ENCODE measurements around the gene SHROOM3. TPM values are rescaled to one million over a fixed set of nuclear protein-coding genes. Genes with fewer than 3 reads are reported as not detected.

The SHROOM3 gene
- total and polyA plus RNA-seq, 8 donors, result 6.1 to 212 (median 77.6) TPM

GRCh38 chr4:76426272-76426671, 8.8 kb upstream of the SHROOM3 start:
- intact Hi-C loops (cut with DNase I; ENCODE audit: low total_unique reads), result no loop called here
- H3K9me3 ChIP-seq, result no peaks in the 10 kb centered on the region
- TF ChIP-seq, protein P1, sequence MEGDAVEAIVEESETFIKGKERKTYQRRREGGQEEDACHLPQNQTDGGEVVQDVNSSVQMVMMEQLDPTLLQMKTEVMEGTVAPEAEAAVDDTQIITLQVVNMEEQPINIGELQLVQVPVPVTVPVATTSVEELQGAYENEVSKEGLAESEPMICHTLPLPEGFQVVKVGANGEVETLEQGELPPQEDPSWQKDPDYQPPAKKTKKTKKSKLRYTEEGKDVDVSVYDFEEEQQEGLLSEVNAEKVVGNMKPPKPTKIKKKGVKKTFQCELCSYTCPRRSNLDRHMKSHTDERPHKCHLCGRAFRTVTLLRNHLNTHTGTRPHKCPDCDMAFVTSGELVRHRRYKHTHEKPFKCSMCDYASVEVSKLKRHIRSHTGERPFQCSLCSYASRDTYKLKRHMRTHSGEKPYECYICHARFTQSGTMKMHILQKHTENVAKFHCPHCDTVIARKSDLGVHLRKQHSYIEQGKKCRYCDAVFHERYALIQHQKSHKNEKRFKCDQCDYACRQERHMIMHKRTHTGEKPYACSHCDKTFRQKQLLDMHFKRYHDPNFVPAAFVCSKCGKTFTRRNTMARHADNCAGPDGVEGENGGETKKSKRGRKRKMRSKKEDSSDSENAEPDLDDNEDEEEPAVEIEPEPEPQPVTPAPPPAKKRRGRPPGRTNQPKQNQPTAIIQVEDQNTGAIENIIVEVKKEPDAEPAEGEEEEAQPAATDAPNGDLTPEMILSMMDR (IDR thresholded peaks at IDR 0.05), result no peak
- TF ChIP-seq POLR2A (IDR thresholded peaks at IDR 0.05) (no peak), POLR2AphosphoS5 (IDR thresholded peaks at IDR 0.05) (no peak), EP300 (IDR thresholded peaks at IDR 0.05) (no peak)
- 49 to 63% (median 58%) methylated on average over 2 of the region's 2 CpGs for WGBS, 5 donors
- H3K4me3 ChIP-seq, result no peak overlapping the region
- no peaks in the 10 kb centered on the region for H3K36me3 ChIP-seq
- peaks cover 0 to 2% (median under 1%) of the 10 kb centered on the region in 3 donors for H3K27me3 ChIP-seq
- peaks cover 1 to 16% (median 6%) of the 10 kb centered on the region in 4 donors for H3K4me1 ChIP-seq
- no peak overlapping the region for H3K27ac ChIP-seq
- DNase-seq, result no peak

- TF ChIP-seq, protein P1 (IDR thresholded peaks at IDR 0.05), result no peak
- TF ChIP-seq POLR2A (IDR thresholded peaks at IDR 0.05) (no peak), POLR2AphosphoS5 (IDR thresholded peaks at IDR 0.05) (no peak), EP300 (IDR thresholded peaks at IDR 0.05) (no peak)
- WGBS, 5 donors, result 85 to 96% (median 93%) methylated on average over 1 of the region's 1 CpG
These were observed 5.4 kb upstream of the SHROOM3 start for GRCh38 chr4:76429636-76430035.

DNA sequence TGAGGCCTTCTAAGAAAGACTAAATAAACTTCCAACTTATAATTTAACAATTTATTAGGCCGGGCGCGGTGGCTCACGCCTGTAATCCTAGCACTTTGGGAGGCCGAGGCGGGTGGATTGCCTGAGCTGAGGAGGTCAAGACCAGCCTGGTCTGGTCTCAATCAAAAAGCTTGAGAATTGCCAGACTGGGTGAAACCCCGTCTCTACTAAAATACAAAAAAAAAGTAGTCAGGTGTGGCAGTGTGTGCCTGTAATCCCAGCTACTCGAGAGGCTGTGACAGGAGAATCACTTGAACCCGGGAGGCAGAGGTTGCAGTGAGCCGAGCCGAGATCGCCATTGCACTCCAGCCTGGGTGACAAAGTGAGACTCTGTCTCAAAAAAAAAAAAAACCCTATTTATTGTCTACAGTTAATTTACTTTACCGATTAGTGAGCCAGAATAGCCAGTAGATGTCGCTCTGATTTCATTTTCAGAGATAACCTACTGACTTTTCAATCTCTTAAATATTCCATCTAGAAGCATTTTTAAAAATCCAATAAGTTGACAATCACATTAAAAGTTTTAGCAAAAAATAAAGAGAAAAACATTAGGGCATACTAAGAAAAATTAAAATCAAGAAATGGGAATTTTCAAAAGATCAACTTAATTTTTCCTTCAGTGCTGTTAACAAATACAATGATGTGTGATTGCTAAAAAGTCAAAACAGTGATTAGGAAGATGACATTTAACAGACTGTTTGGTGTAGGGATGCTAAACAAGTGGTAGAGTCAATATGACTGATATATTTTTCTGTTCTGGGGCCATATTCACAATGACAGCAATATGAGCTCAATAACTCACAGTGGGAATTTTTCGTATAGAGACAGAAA, 4.3 kb upstream of the SHROOM3 start:
- Histone ChIP-seq H3K4me3 (no peak overlapping the region), H3K27me3 (no peaks in the 10 kb centered on the region), H3K27ac (no peak overlapping the region), H3K9me3 (no peaks in the 10 kb centered on the region), H3K4me1 (peaks cover 0 to 22% (median 6%) of the 10 kb centered on the region in 4 donors), H3K36me3 (no peaks in the 10 kb centered on the region)
- 36 to 43% (median 36%) methylated on average over 15 of the region's 15 CpGs for WGBS, 5 donors
- intact Hi-C loops (cut with DNase I; ENCODE audit: low total_unique reads), result loop anchor here (5.0 kb wide), 1 partner anchor 77 kb away; no protein-coding TSS in a partner anchor
- TF ChIP-seq POLR2AphosphoS5 (IDR thresholded peaks at IDR 0.05), result no peak
- TF ChIP-seq, protein P1 (IDR thresholded peaks at IDR 0.05), result peak in 5 of 7 experiments; percentile 29 to 64 (median 58)
- peak in 1 of 2 donors; percentile 82 for DNase-seq

More at GRCh38 chr4:76429636-76430035, 5.4 kb upstream of the SHROOM3 start:
- no peaks in the 10 kb centered on the region for H3K36me3 ChIP-seq
- no peak overlapping the region for H3K4me3 ChIP-seq
- no peaks in the 10 kb centered on the region for H3K27me3 ChIP-seq
- peaks cover 0 to 12% (median 3%) of the 10 kb centered on the region in 4 donors for H3K4me1 ChIP-seq
- no peak for DNase-seq
- intact Hi-C loops (cut with DNase I; ENCODE audit: low total_unique reads), result loop anchor here (5.0 kb wide), 1 partner anchor 78 kb away; no protein-coding TSS in a partner anchor
- no peak overlapping the region for H3K27ac ChIP-seq
- H3K9me3 ChIP-seq, result no peaks in the 10 kb centered on the region

DNA sequence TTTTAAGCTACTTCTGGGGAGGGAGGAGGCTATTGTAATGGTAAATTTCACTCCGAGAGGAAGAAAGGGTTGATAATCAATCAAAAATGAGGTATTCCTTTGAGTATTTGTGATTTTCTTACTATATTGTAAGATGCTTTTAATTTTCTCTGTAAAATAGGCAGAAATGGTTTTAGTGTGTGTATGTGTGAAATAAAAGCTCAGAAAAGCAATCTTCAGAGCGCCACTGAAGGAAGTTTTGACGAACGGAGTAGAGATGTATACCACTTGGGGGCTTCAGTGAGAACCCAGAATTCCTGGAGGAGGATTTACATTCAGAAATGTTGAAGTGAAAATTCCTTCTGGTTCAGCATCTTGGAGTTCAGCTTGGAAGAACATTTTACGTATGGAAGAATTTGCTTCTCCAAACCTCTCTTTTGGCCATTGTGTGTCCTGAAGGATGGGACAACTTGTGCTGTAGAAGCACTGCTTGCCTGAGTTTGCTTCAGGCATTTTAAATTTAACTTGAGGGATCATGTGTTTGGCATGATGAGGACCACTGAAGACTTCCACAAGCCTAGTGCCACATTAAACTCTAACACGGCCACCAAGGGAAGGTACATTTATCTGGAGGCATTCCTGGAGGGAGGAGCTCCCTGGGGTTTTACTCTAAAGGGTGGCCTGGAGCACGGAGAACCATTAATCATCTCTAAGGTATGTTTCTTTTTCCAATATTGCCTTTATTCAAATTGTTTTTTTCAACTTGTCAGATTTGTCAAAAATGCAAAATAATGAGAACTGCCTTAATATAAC, 695 bp downstream of the SHROOM3 start:
- no peak overlapping the region for H3K27ac ChIP-seq
- H3K4me1 ChIP-seq, result peaks cover 0 to 13% (median 4%) of the 10 kb centered on the region in 4 donors
- peak overlapping the region in 1 of 4 donors; percentile 5 for H3K4me3 ChIP-seq
- TF ChIP-seq POLR2A (IDR thresholded peaks at IDR 0.05), result no peak
- TF ChIP-seq EP300 (IDR thresholded peaks at IDR 0.05), result no peak
- TF ChIP-seq POLR2AphosphoS5 (IDR thresholded peaks at IDR 0.05), result no peak
- TF ChIP-seq, protein P1 (IDR thresholded peaks at IDR 0.05), result no peak
- intact Hi-C loops (cut with DNase I; ENCODE audit: low total_unique reads), result no loop called here
- H3K27me3 ChIP-seq, result no peaks in the 10 kb centered on the region
- no peaks in the 10 kb centered on the region for H3K9me3 ChIP-seq
- WGBS, 5 donors, result 48 to 67% (median 55%) methylated on average over 7 of the region's 7 CpGs
- DNase-seq, result no peak
- H3K36me3 ChIP-seq, result no peaks in the 10 kb centered on the region

Measured in stomach (tissue), 9 donors.